ENCODE measurements around the gene RPS4Y2.

- no peak for TF ChIP-seq RAD21 (IDR thresholded peaks at IDR 0.05; ENCODE audit: low read depth)
- TF ChIP-seq EP300 (IDR thresholded peaks at IDR 0.05; ENCODE audit: borderline replicate concordance), result no peak
- TF ChIP-seq YY1 (IDR thresholded peaks at IDR 0.05; ENCODE audit: low read depth), result no peak
- TF ChIP-seq ZBTB7A (IDR thresholded peaks at IDR 0.05; ENCODE audit: low read depth), result no peak
- no peak for TF ChIP-seq TEAD4 (IDR thresholded peaks at IDR 0.05)
- TF ChIP-seq TAF1 (IDR thresholded peaks at IDR 0.05; ENCODE audit: low read depth), result no peak
- TF ChIP-seq, protein P1, sequence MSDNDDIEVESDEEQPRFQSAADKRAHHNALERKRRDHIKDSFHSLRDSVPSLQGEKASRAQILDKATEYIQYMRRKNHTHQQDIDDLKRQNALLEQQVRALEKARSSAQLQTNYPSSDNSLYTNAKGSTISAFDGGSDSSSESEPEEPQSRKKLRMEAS (IDR thresholded peaks at IDR 0.05), result no peak
- no peak for TF ChIP-seq FOXM1 (IDR thresholded peaks at IDR 0.05; ENCODE audit: borderline replicate concordance, low read depth)
- TF ChIP-seq, protein P2, sequence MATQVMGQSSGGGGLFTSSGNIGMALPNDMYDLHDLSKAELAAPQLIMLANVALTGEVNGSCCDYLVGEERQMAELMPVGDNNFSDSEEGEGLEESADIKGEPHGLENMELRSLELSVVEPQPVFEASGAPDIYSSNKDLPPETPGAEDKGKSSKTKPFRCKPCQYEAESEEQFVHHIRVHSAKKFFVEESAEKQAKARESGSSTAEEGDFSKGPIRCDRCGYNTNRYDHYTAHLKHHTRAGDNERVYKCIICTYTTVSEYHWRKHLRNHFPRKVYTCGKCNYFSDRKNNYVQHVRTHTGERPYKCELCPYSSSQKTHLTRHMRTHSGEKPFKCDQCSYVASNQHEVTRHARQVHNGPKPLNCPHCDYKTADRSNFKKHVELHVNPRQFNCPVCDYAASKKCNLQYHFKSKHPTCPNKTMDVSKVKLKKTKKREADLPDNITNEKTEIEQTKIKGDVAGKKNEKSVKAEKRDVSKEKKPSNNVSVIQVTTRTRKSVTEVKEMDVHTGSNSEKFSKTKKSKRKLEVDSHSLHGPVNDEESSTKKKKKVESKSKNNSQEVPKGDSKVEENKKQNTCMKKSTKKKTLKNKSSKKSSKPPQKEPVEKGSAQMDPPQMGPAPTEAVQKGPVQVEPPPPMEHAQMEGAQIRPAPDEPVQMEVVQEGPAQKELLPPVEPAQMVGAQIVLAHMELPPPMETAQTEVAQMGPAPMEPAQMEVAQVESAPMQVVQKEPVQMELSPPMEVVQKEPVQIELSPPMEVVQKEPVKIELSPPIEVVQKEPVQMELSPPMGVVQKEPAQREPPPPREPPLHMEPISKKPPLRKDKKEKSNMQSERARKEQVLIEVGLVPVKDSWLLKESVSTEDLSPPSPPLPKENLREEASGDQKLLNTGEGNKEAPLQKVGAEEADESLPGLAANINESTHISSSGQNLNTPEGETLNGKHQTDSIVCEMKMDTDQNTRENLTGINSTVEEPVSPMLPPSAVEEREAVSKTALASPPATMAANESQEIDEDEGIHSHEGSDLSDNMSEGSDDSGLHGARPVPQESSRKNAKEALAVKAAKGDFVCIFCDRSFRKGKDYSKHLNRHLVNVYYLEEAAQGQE (IDR thresholded peaks at IDR 0.05; ENCODE audit: low read depth), result no peak
- TF ChIP-seq CEBPB (IDR thresholded peaks at IDR 0.05), result no peak
- TF ChIP-seq NFIC (IDR thresholded peaks at IDR 0.05), result no peak
- TF ChIP-seq CREB1 (IDR thresholded peaks at IDR 0.05; ENCODE audit: low read depth), result no peak
Observed at GRCh38 chrY:20735200-20735599, 20.7 kb upstream of the RPS4Y2 start.
